ENCODE results near the gene TMEM223.
"Not testable (repeated sequence)": the region's sequence is repeated elsewhere in the genome, so short reads cannot be mapped to it uniquely, and the experiment has no call there.

The TMEM223 gene

DNA sequence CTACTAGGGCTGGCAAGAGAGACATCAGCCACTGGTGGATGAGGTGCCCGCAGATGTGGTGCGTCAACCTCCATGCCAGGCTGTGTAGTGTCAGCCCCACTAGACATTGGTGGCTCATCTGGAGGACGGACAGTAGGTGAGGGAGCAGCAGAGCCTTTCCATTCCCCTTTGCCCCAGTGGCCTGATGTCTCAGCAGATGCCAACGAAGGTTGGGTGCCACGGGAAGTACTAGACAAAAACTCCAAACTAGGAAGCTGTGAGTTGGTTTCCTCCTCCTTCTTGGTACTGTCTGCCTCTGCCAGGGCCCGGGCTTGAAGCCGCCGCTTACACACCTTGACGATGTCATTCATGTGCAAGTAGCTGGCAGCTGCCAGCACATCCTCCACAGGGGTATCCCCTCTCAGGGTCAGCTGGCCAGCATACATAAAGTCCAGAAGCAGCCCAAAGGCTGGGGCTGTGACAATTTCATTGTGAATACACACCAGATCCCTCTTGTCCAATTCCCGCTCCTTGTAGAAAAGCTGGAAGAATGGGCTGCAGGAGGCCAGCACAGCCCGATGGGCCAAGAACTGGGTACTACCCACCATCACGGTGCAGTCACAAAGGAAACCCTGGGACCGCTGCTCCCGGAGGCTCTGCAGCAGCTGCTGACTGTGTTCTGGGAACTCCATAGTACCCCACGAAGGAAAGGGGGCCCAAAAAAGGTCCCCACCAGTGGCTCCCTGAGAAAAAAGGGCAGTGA lies 38.6 kb downstream of the TMEM223 start:
- DNase-seq (ENCODE audit: low spot score): no peak

DNA sequence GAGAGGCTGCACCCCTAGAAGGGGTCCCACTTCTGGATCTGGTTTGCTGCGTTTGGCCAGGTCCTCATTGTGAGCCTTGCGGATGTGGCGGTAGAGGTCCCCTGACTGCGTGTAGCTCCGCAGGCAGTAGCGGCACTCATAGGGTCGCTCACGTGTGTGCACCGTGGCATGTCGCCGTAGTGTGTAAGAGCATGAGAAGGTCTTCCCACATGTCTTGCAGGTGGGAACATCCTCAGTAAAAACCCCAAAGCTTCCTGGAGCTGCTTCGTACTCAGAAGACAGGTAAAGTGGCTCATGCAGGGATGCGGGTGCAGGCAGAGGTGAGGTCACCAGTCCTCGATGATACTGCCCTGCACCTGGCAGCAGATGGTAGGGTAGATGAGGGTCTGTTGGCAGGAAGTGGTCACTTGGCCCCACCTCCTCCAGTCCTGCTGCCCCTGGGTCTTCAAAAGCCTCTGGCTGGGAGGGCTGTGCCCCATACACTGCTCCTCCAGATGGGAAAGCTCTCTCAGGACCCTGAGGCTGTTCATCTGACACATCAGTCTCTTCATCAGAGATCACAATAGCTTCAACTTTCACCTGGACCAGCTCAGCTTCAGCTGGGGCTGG lies 39.5 kb downstream of the TMEM223 start:
- no peak for DNase-seq (ENCODE audit: low spot score)

- DNase-seq (ENCODE audit: low spot score): not testable (repeated sequence)
Measured at GRCh38 chr11:62749931-62750330, 41.9 kb downstream of the TMEM223 start.

- DNase-seq (ENCODE audit: low spot score): peak; percentile 31
Measured at GRCh38 chr11:62747475-62748160, 44.2 kb downstream of the TMEM223 start.

Measured in kidney tubule cell (primary cell).